Stimulated activated CD4-positive, alpha-beta T cell treated with anti-CD3 and anti-CD28 coated beads, TNF-alpha, amount 100 ng/mL, for 4 hours (primary cell): ENCODE measurements around the gene SH3GL2.

Source experiments
- DNase-seq, 3 experiments: peaks; one replicate each; pipeline ENCODE4 v3.0.0-alpha.2; 2020; ENCODE audit warnings: low read depth in 3 of 3

Gene SH3GL2

DNA sequence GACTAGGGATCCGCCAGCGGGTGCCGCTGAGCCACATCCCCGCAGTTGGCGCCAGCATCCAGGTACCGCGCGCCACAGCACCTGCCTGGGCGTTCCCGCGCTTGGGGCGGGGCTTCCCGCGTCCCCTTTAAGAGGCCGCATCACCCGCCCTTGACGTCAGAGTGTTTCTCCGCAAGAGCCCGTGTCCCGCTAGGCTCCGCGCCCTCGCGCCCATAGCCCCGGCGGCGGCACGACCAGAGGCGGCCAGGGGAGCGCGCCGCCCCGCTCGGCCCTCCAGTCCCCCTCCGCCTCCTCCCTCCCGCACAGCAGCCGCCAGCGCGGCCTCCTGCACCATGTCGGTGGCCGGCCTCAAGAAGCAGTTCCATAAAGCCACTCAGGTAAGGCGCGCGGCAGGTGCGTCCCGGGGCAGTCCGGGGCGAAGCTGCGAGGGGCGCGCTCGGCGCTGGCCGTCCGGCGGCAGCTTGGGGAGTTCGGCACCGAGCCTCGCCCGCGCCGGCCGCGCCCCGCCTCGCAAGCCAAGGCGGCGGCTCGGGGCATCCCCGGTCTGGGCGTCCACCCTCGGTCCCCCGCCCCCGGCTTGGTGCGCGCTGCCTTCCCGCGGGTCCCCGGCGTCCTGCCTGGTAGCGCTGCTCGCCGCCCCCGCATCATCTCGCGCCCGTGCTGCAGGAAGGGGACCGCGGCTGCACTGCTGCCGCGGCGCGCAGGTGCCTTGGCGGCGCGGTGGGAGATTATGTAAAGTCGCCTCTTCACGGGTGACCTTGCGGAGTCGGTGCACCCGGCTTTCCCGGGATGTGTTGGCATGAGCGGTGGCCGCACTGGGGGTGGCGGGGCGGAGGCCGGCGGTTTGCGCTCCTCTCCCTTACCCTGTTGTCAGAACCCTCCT, at the start of gene SH3GL2:
Gene SH3GL2 (plus strand): TSS at position 156 of the 883 bp plus-strand sequence.
- no peak for DNase-seq

- no peak for DNase-seq
These were observed 47.1 kb upstream of the SH3GL2 start for GRCh38 chr9:17531642-17532254.

DNA sequence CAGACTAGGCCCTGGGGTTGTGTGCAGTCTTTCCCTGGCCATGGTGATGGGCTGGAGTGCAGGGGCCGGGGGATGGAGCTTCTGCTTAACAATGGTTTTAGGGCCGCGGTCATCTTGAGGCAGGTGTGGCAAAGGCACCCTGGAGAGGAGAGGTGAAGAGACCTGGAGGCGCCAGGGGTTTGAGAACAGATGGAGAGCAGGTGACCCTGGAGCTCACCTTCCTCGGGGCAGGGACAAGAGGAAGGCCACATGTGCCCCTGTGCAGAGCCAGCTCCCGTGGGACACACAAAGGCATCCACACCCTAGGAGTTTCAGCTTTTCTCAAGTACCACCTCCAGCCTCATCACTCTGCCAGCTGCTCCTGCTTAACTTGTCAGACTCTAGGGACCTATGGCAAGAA, 46.4 kb upstream of the SH3GL2 start:
- DNase-seq, result no peak

GRCh38 chr9:17535176-17535575, 43.7 kb upstream of the SH3GL2 start:
- DNase-seq, result no peak

DNA sequence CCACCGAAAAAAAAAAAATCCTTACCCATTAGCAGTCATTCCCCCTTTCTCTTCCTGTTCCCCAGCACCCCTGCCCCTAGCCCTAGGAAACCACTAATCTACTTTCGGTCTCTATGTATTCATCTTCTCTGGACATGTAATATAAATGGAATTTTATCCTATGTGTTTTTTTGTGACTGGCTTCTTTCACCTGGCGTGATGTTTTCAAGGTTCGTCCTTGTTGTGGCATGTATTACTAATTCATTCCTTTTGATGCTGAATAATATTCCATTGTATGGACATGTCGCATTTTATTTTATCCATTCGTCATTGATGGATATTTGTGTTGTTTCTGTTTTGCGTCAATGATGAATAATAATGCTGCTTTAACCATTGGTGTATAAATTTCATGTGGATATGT, 42.8 kb upstream of the SH3GL2 start:
- no peak for DNase-seq

DNA sequence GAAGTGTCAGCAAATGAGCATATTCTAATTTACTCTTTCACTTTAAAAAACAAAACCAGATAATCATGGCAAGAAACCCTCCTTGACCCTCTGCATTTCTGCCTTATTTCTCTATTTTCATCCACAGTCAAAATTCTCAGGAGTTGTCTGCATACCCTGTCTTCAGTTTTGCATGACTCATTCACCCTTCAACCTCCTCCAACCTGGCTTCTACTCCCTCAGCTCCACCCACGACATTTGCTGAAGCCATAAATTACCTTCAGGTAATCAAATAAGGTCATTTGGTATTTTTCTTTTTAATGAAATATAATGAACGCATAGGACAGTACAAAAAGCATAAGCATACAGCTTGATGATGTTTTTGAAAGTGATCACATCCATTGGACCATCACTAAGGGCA, 27.8 kb upstream of the SH3GL2 start:
- no peak for DNase-seq

DNA sequence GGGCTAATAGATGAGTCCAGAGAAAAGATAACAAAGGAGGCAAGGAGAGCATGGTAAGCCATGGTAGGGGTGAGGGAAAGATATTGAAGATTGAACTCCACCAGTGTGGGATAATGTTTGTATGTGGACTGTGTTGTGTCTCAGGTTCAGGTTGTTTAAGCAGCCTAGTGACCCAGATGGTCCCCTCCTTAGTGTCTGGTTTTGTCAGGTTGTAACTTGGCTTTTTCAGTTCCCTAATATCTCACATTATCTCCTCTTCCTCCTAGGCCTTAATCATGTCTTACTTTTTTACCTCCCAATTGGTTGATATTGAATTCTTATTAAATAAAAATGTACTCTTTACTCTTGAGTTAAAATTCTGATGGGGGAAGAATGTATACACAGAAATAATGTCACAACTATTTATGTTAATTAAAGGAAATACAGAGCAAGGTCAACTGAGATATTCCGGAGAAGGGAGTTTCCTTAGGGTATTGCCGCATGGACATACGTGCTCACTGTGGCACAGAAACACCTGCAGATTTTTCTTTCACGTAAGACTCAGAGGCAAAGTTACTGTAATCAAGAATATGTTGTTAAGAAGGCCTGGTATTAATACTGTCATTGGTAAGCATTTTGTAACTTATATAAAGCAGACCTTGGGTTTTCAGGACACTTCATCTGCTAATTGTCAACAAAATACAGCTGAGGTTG, 23.4 kb upstream of the SH3GL2 start:
- DNase-seq, result no peak

DNA sequence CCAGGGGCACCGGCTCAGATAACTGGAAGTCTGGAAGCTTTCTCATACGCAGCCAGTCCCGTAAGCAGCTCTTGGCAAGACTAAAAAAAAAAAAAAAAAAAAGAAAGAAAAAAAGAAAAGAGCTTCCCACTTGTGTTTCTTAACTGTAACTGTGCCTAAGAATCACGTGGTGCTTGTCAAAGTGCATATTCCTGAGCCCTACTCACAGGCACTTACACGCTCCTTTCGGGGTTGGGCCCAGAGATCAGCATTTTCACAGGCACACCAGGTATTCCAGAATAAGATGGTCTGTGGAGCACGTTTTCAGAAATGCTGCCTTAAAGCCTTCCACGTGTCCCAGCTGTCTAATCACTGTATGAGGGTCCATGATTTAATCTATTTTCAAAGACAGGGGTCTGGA, 22.6 kb upstream of the SH3GL2 start:
- DNase-seq, result no peak

- no peak for DNase-seq
These were observed 21.9 kb upstream of the SH3GL2 start for GRCh38 chr9:17556935-17557334.

GRCh38 chr9:17571825-17572224, 7.0 kb upstream of the SH3GL2 start:
- DNase-seq, result no peak

GRCh38 chr9:17574342-17574741, 4.5 kb upstream of the SH3GL2 start:
- DNase-seq, result no peak

DNA sequence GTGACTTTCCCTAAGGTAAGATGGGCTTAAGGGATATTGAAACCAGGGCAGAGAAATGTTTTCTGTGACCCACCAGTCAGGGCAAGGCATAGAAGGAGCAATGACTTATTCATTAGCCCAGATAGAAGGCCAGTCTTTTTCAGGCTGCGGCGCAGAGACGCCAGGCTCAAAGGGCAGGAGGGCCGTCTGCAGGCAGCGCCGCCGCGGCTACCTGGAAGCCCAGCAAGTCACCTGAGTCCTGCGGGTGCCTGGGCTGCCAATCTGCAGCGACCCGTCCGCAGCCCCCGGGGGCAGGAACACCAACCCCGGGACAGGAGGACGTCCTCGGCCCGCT, 322 bp upstream of the SH3GL2 start:
- no peak for DNase-seq

- DNase-seq, result no peak
These were observed 1.3 kb downstream of the SH3GL2 start for GRCh38 chr9:17580119-17580518.

DNA sequence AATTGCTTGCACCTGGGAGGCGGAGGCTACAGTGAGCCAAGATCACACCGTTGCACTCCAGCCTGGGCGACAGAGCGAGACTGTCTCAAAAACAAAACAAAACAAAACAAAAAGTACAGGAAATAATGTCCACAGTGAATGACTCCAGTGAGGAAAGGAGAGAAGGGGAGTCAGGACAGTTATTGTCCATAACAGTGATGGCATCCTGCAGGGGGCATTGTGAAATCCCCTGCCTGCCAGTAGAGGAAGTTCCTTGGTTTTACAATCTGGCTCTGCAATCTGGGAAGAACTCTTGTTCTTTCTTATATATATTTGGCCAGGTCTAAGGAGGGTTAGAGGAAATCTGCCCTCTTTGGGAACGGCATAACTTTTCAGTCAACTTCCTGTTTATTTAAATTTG, 8.2 kb downstream of the SH3GL2 start:
- no peak for DNase-seq

GRCh38 chr9:17588395-17588794, 9.5 kb downstream of the SH3GL2 start:
- DNase-seq, result no peak

GRCh38 chr9:17588941-17589340, 10.1 kb downstream of the SH3GL2 start:
- no peak for DNase-seq

- DNase-seq, result no peak
These were observed 10.9 kb downstream of the SH3GL2 start for GRCh38 chr9:17589771-17590170.

DNA sequence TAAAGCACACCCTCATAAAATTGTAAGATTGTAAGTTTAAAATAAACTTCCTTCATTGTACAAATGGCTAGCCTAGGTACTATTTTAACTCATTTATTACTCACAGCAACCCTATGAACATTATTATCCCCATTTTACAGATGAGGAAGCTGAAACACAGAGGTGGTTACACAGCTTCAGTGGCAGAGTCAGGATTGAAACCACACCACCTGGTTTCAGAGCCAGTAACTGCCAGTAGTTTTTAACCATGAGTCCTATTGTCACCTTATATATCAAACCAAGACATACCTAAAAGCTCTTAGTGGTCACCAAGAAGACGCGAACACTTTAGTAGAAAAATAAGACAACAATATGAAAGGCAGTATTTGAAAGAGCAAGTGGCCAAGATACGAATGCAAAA, 16.1 kb downstream of the SH3GL2 start:
- no peak for DNase-seq

DNA sequence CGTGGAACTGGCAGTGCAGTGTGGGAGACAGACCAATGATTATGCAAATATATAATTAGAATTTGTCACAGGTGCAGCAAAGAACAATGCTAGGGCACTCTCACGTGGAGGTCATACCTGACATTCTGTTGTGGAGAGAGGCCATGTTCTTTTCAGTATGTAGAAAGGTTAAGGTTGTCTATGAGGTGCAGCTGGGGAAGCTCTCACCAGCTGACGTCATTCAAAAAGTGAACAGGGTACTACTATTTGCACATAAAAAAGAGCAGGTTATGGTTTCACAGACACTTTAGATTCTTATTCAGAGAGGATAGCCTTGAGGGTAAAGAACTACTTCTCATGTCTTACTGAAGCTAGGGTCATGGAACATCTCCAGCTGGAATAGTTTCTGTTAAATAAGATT, 19.1 kb downstream of the SH3GL2 start:
- DNase-seq, result no peak

- DNase-seq, result no peak
These were observed 22.2 kb downstream of the SH3GL2 start for GRCh38 chr9:17600962-17601593.

DNA sequence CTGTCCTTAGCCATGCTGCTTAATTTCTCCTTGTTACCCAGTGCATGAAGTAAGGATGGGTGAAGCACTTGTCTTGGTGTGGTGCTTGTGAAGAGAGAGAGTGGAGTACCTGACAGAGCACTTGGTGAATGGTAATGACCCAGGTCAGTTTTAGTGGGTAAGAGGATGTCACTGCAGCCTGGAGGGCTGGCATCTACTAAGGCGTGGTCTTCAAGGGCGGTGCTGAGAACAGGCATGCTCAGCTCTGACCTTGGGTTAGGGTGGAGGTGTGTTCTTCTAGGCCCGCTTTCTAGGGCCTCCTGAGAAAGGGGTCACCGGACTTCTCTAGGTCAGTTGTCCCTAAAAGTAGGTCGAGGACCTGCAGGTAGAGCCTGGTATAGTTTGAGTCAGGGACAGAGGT, 25.7 kb downstream of the SH3GL2 start:
- no peak for DNase-seq

GRCh38 chr9:17609312-17610005, 30.6 kb downstream of the SH3GL2 start:
- DNase-seq, result no peak
